K562 treated with DMSO at 1 percent for 48 hours (cell line): ENCODE data around the gene SLC46A2. TPM values are rescaled to one million over a fixed set of nuclear protein-coding genes. Genes with fewer than 3 reads are reported as not detected.

Experiments
- total RNA-seq: library from RNA; unstranded; fragments of 300-600 nt; gene quantifications from 2 replicates; pipeline ENCODE4 v1.2.3, GENCODE V29; 2022; ENCODE audit warnings: low replicate concordance; ENCODE audit errors: extremely low read depth

Gene SLC46A2
- not detected in 2 replicates for total RNA-seq

GRCh38 chr9:112890106-112891081 is at the start of gene SLC46A2:
TSS of gene SLC46A2 (minus strand) at chr9:112890876. CDS start at chr9:112890681, 195 bp downstream.

Other genes with a start within 250 kb of the SLC46A2 start
- gene INIP, start 172.8 kb downstream of the SLC46A2 start, total RNA-seq, result not detected in 2 replicates
- not detected in 2 replicates for gene SNX30, start 140.1 kb downstream of the SLC46A2 start, total RNA-seq
- gene ZNF883, start 121.3 kb upstream of the SLC46A2 start, total RNA-seq, result not detected in 2 replicates
- not detected in 2 replicates for gene ZFP37, start 165.8 kb upstream of the SLC46A2 start, total RNA-seq